Measurements from ENCODE around the gene ADORA3. TPM values are rescaled to one million over a fixed set of nuclear protein-coding genes. Genes with fewer than 3 reads are reported as not detected.

The ADORA3 gene
- total RNA-seq, 1 experiment from 2014 or later, result not detected

GRCh38 chr1:111497592-111497991 lies 5.8 kb downstream of the ADORA3 start:
- Histone ChIP-seq H3K4me1 (replicated peaks) (0 out of 2 replicates have a peak, but pooled peaks cover 6% of the 10 kb centered on the region), H3K4me3 (no peak overlapping the region), H3K27ac (no peak overlapping the region), H3K36me3 (no peaks in the 10 kb centered on the region), H3K27me3 (replicated peaks) (0 out of 2 replicates have a peak, but pooled peaks cover 4% of the 10 kb centered on the region), H3K9me3 (replicated peaks) (no peaks in the 10 kb centered on the region)
- DNase-seq (ENCODE audit: low read depth in 1 of 2, low spot score in 2 of 2), result no peak

- Histone ChIP-seq H3K4me1 (replicated peaks) (0 out of 2 replicates have a peak, but pooled peaks cover 6% of the 10 kb centered on the region), H3K27ac (no peak overlapping the region), H3K27me3 (replicated peaks) (0 out of 2 replicates have a peak, but pooled peaks cover 4% of the 10 kb centered on the region), H3K4me3 (no peak overlapping the region), H3K36me3 (no peaks in the 10 kb centered on the region), H3K9me3 (replicated peaks) (no peaks in the 10 kb centered on the region)
- DNase-seq (ENCODE audit: low read depth in 1 of 2, low spot score in 2 of 2), result no peak
Measured at GRCh38 chr1:111496398-111496797, 7.0 kb downstream of the ADORA3 start.

GRCh38 chr1:111491070-111491469 lies 12.4 kb downstream of the ADORA3 start:
- H3K27ac ChIP-seq, result no peak overlapping the region
- no peak for DNase-seq (ENCODE audit: low read depth in 1 of 2, low spot score in 2 of 2)
- no peaks in the 10 kb centered on the region for H3K36me3 ChIP-seq
- H3K4me1 ChIP-seq (replicated peaks), result no peaks in the 10 kb centered on the region
- no peak overlapping the region for H3K4me3 ChIP-seq
- H3K27me3 ChIP-seq (replicated peaks), result 0 out of 2 replicates have a peak, but pooled peaks cover 4% of the 10 kb centered on the region
- H3K9me3 ChIP-seq (replicated peaks), result no peaks in the 10 kb centered on the region

- Histone ChIP-seq H3K4me1 (replicated peaks) (no peaks in the 10 kb centered on the region), H3K27me3 (replicated peaks) (0 out of 2 replicates have a peak, but pooled peaks cover 4% of the 10 kb centered on the region), H3K27ac (no peak overlapping the region), H3K36me3 (no peaks in the 10 kb centered on the region), H3K9me3 (replicated peaks) (no peaks in the 10 kb centered on the region), H3K4me3 (no peak overlapping the region)
- DNase-seq (ENCODE audit: low read depth in 1 of 2, low spot score in 2 of 2), result no peak
Measured at GRCh38 chr1:111490220-111490619, 13.2 kb downstream of the ADORA3 start.

GRCh38 chr1:111489604-111490003 lies 13.8 kb downstream of the ADORA3 start:
- Histone ChIP-seq H3K4me3 (no peak overlapping the region), H3K36me3 (no peaks in the 10 kb centered on the region), H3K9me3 (replicated peaks) (no peaks in the 10 kb centered on the region), H3K4me1 (replicated peaks) (no peaks in the 10 kb centered on the region), H3K27ac (no peak overlapping the region), H3K27me3 (replicated peaks) (0 out of 2 replicates have a peak, but pooled peaks cover under 1% of the 10 kb centered on the region)
- no peak for DNase-seq (ENCODE audit: low read depth in 1 of 2, low spot score in 2 of 2)

GRCh38 chr1:111488669-111489068 lies 14.8 kb downstream of the ADORA3 start:
- Histone ChIP-seq H3K4me3 (no peak overlapping the region), H3K9me3 (replicated peaks) (no peaks in the 10 kb centered on the region), H3K27me3 (replicated peaks) (no peaks in the 10 kb centered on the region), H3K27ac (no peak overlapping the region), H3K36me3 (no peaks in the 10 kb centered on the region), H3K4me1 (replicated peaks) (no peaks in the 10 kb centered on the region)
- DNase-seq (ENCODE audit: low read depth in 1 of 2, low spot score in 2 of 2), result no peak

- H3K4me1 ChIP-seq (replicated peaks), result no peaks in the 10 kb centered on the region
- H3K36me3 ChIP-seq, result no peaks in the 10 kb centered on the region
- no peak overlapping the region for H3K27ac ChIP-seq
- no peak for DNase-seq (ENCODE audit: low read depth in 1 of 2, low spot score in 2 of 2)
- no peaks in the 10 kb centered on the region for H3K9me3 ChIP-seq (replicated peaks)
- H3K4me3 ChIP-seq, result no peak overlapping the region
- H3K27me3 ChIP-seq (replicated peaks), result no peaks in the 10 kb centered on the region
Measured at GRCh38 chr1:111487133-111487532, 16.3 kb downstream of the ADORA3 start.

GRCh38 chr1:111486431-111486830 lies 17.0 kb downstream of the ADORA3 start:
- no peaks in the 10 kb centered on the region for H3K9me3 ChIP-seq (replicated peaks)
- H3K27me3 ChIP-seq (replicated peaks), result no peaks in the 10 kb centered on the region
- H3K36me3 ChIP-seq, result no peaks in the 10 kb centered on the region
- H3K4me3 ChIP-seq, result no peak overlapping the region
- H3K27ac ChIP-seq, result no peak overlapping the region
- no peaks in the 10 kb centered on the region for H3K4me1 ChIP-seq (replicated peaks)
- DNase-seq (ENCODE audit: low read depth in 1 of 2, low spot score in 2 of 2), result no peak

- no peak overlapping the region for H3K27ac ChIP-seq
- no peak for DNase-seq (ENCODE audit: low read depth in 1 of 2, low spot score in 2 of 2)
- no peaks in the 10 kb centered on the region for H3K4me1 ChIP-seq (replicated peaks)
- no peaks in the 10 kb centered on the region for H3K36me3 ChIP-seq
- no peak overlapping the region for H3K4me3 ChIP-seq
- no peaks in the 10 kb centered on the region for H3K27me3 ChIP-seq (replicated peaks)
- no peaks in the 10 kb centered on the region for H3K9me3 ChIP-seq (replicated peaks)
Measured at GRCh38 chr1:111484391-111485026, 18.9 kb downstream of the ADORA3 start.

GRCh38 chr1:111483876-111484275 lies 19.6 kb downstream of the ADORA3 start:
- Histone ChIP-seq H3K4me3 (no peak overlapping the region), H3K27me3 (replicated peaks) (no peaks in the 10 kb centered on the region), H3K9me3 (replicated peaks) (no peaks in the 10 kb centered on the region), H3K4me1 (replicated peaks) (no peaks in the 10 kb centered on the region), H3K36me3 (no peaks in the 10 kb centered on the region), H3K27ac (no peak overlapping the region)
- DNase-seq (ENCODE audit: low read depth in 1 of 2, low spot score in 2 of 2), result no peak

GRCh38 chr1:111483166-111483565 lies 20.3 kb downstream of the ADORA3 start:
- no peak for DNase-seq (ENCODE audit: low read depth in 1 of 2, low spot score in 2 of 2)
- Histone ChIP-seq H3K27ac (no peak overlapping the region), H3K4me1 (replicated peaks) (no peaks in the 10 kb centered on the region), H3K9me3 (replicated peaks) (no peaks in the 10 kb centered on the region), H3K27me3 (replicated peaks) (no peaks in the 10 kb centered on the region), H3K36me3 (no peaks in the 10 kb centered on the region), H3K4me3 (no peak overlapping the region)

- peak; percentile 52 to 66 for DNase-seq (ENCODE audit: low read depth in 1 of 2, low spot score in 2 of 2)
- no peaks in the 10 kb centered on the region for H3K27me3 ChIP-seq (replicated peaks)
- no peak overlapping the region for H3K27ac ChIP-seq
- no peaks in the 10 kb centered on the region for H3K36me3 ChIP-seq
- H3K4me1 ChIP-seq (replicated peaks), result no peaks in the 10 kb centered on the region
- H3K4me3 ChIP-seq, result no peak overlapping the region
- H3K9me3 ChIP-seq (replicated peaks), result no peaks in the 10 kb centered on the region
Measured at GRCh38 chr1:111481387-111482221, 21.8 kb downstream of the ADORA3 start.

- no peak for DNase-seq (ENCODE audit: low read depth in 1 of 2, low spot score in 2 of 2)
- Histone ChIP-seq H3K36me3 (no peaks in the 10 kb centered on the region), H3K27ac (no peak overlapping the region), H3K27me3 (replicated peaks) (no peaks in the 10 kb centered on the region), H3K9me3 (replicated peaks) (no peaks in the 10 kb centered on the region), H3K4me1 (replicated peaks) (no peaks in the 10 kb centered on the region), H3K4me3 (no peak overlapping the region)
Measured at GRCh38 chr1:111480674-111481073, 22.8 kb downstream of the ADORA3 start.

- Histone ChIP-seq H3K27me3 (replicated peaks) (no peaks in the 10 kb centered on the region), H3K9me3 (replicated peaks) (no peaks in the 10 kb centered on the region), H3K4me1 (replicated peaks) (no peaks in the 10 kb centered on the region), H3K4me3 (no peak overlapping the region), H3K36me3 (no peaks in the 10 kb centered on the region), H3K27ac (no peak overlapping the region)
- DNase-seq (ENCODE audit: low read depth in 1 of 2, low spot score in 2 of 2), result no peak
Measured at GRCh38 chr1:111476761-111477309, 26.6 kb downstream of the ADORA3 start.
